Measurements from ENCODE around the gene PACSIN3.

PACSIN3 gene

GRCh38 chr11:47176328-47177228 lies 9.7 kb downstream of the PACSIN3 start, which contains the start of gene ARFGAP2:
TSS of gene ARFGAP2 (minus strand) at chr11:47176879. CDS start at chr11:47176853, 26 bp downstream.
- DNase-seq (ENCODE audit: low read depth in 2 of 2), result peak; percentile 91 to 97

GRCh38 chr11:47175746-47176327 lies 10.4 kb downstream of the PACSIN3 start:
- no peak for DNase-seq (ENCODE audit: low read depth in 2 of 2)

GRCh38 chr11:47172740-47173336 lies 13.4 kb downstream of the PACSIN3 start:
- DNase-seq (ENCODE audit: low read depth in 2 of 2), result no peak

GRCh38 chr11:47171856-47172255 lies 14.4 kb downstream of the PACSIN3 start:
- no peak for DNase-seq (ENCODE audit: low read depth in 2 of 2)

- DNase-seq (ENCODE audit: low read depth in 2 of 2), result no peak
Observed at GRCh38 chr11:47171061-47171838, 15.0 kb downstream of the PACSIN3 start.

GRCh38 chr11:47166368-47166767 lies 19.9 kb downstream of the PACSIN3 start:
- DNase-seq (ENCODE audit: low read depth in 2 of 2), result no peak

- DNase-seq (ENCODE audit: low read depth in 2 of 2), result no peak
Observed at GRCh38 chr11:47165253-47165840, 20.9 kb downstream of the PACSIN3 start.

DNA sequence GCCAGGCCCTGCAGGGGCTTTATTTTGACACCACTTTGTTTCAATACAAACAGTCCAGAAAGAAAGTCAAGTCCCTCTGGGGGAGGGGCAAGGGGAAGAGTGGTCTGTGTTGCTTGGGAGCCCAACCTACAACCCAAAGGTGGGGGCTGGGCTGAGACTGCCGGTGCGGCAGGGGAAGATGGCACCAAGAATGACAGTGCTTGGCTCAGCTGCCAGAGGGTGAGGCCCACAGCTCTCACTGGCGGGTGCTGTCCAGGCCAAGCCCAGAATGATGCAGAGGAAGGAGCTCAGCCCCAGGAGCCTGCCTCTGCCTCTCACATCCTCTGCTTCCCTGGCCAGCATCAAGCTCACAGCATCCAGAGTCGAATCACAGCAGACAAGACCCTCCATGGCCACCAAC lies 21.9 kb downstream of the PACSIN3 start:
- no peak for DNase-seq (ENCODE audit: low read depth in 2 of 2)

- no peak for DNase-seq (ENCODE audit: low read depth in 2 of 2)
Observed at GRCh38 chr11:47163898-47164297, 22.3 kb downstream of the PACSIN3 start.

GRCh38 chr11:47163193-47163592 lies 23.0 kb downstream of the PACSIN3 start:
- DNase-seq (ENCODE audit: low read depth in 2 of 2), result no peak

GRCh38 chr11:47162426-47162825 lies 23.8 kb downstream of the PACSIN3 start:
- no peak for DNase-seq (ENCODE audit: low read depth in 2 of 2)

- no peak for DNase-seq (ENCODE audit: low read depth in 2 of 2)
Observed at GRCh38 chr11:47161890-47162289, 24.3 kb downstream of the PACSIN3 start.

GRCh38 chr11:47161134-47161854 lies 24.9 kb downstream of the PACSIN3 start:
- no peak for DNase-seq (ENCODE audit: low read depth in 2 of 2)

GRCh38 chr11:47160753-47161133 lies 25.5 kb downstream of the PACSIN3 start:
- no peak for DNase-seq (ENCODE audit: low read depth in 2 of 2)

DNA sequence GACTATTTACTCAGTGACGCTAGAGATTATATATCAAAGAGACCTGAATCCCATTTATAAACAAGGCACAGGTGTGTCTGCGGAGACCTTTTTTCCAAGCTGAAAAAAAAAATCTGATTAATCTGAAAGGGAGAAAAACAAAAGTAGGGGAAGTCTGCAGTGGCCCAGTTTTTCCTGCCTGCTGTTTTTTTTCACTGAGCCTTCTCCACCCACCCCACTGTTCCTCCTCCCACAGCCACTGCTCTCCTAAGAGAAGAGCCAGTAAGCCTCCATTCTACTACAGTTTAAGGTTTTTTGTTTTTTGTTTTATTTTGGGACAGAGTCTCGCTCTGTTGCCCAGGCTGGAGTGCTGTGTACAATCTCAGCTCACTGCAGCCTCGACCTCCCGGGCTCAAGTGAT lies 28.0 kb downstream of the PACSIN3 start:
- no peak for DNase-seq (ENCODE audit: low read depth in 2 of 2)

GRCh38 chr11:47157805-47158204 lies 28.4 kb downstream of the PACSIN3 start:
- no peak for DNase-seq (ENCODE audit: low read depth in 2 of 2)

DNA sequence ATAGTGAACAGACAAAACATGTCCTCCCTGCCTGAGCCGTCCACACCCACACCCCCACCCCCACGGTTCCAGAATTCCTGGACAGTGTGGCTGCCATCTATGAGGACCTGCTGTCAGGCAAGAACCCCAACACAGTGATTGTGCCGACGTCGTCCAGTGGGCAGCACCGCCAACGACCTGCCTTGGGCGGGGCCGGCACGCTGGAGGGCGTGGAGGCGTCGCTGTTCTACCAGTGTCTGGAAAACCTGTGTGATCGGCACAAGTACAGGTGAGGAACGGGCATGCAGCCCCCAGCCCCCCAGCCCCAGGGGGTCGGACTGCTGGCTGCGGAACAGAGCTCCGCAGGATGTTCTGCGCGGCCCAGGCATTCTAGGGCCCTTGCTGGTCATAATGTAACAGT lies 29.3 kb downstream of the PACSIN3 start:
- DNase-seq (ENCODE audit: low read depth in 2 of 2), result no peak

DNA sequence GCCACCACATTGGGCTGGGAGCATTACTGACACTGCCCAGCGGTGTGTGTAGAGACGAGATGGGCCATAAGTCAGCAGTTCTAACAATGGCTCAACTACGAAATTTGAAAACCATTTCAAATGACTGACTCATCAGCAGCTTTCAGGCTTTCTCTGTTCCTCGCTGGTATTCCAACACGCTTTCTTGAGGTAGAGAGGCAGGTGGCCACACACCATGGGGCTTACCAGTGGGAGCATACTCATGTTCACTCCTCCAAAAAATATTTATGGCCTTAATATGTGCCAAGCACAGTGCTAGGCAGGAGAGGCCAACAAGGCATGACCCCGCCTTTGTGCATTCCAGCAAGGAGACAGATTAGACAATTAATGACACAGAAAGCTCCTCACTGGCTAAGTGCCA lies 29.9 kb downstream of the PACSIN3 start:
- no peak for DNase-seq (ENCODE audit: low read depth in 2 of 2)

DNA sequence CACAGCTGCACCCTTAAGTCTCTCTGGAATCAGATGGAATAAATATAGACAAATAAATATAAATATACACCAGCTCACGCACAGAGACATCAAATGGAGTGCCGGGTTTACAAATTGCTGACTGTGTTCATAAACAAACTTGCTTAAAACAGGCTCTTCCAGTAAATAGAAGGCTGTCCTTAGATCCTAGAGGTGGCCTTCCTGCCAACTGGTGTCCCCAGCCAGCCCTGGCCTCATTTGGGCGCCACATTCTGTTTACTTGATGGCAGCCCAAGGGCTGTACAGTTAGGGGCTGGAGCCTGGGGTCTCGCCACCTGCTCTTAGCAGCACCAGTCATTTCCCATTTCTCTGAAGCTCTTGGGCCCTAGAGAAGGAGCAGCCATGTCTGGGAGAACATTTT lies 30.4 kb downstream of the PACSIN3 start:
- no peak for DNase-seq (ENCODE audit: low read depth in 2 of 2)

GRCh38 chr11:47154616-47155570 lies 31.3 kb downstream of the PACSIN3 start:
- no peak for DNase-seq (ENCODE audit: low read depth in 2 of 2)

Data from stimulated activated CD8-positive, alpha-beta memory T cell treated with anti-CD3 and anti-CD28 coated beads, Interleukin-7, amount 100 ng/mL, for 4 hours (primary cell).